GM19023 (cell line): ENCODE data around the gene ZMYND15.
"Not testable (repeated sequence)": the region's sequence is repeated elsewhere in the genome, so short reads cannot be mapped to it uniquely, and the experiment has no call there.

ENCODE experiments used
- ATAC-seq: cut with Tn5 transposase; IDR thresholded peaks from one replicate; pipeline ENCODE4 v1.9.1; 2021; ENCODE audit warnings: mild to moderate bottlenecking, moderate library complexity; ENCODE audit not compliant: unreplicated experiment

Gene ZMYND15, protein sequence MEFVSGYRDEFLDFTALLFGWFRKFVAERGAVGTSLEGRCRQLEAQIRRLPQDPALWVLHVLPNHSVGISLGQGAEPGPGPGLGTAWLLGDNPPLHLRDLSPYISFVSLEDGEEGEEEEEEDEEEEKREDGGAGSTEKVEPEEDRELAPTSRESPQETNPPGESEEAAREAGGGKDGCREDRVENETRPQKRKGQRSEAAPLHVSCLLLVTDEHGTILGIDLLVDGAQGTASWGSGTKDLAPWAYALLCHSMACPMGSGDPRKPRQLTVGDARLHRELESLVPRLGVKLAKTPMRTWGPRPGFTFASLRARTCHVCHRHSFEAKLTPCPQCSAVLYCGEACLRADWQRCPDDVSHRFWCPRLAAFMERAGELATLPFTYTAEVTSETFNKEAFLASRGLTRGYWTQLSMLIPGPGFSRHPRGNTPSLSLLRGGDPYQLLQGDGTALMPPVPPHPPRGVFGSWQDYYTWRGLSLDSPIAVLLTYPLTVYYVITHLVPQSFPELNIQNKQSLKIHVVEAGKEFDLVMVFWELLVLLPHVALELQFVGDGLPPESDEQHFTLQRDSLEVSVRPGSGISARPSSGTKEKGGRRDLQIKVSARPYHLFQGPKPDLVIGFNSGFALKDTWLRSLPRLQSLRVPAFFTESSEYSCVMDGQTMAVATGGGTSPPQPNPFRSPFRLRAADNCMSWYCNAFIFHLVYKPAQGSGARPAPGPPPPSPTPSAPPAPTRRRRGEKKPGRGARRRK

DNA sequence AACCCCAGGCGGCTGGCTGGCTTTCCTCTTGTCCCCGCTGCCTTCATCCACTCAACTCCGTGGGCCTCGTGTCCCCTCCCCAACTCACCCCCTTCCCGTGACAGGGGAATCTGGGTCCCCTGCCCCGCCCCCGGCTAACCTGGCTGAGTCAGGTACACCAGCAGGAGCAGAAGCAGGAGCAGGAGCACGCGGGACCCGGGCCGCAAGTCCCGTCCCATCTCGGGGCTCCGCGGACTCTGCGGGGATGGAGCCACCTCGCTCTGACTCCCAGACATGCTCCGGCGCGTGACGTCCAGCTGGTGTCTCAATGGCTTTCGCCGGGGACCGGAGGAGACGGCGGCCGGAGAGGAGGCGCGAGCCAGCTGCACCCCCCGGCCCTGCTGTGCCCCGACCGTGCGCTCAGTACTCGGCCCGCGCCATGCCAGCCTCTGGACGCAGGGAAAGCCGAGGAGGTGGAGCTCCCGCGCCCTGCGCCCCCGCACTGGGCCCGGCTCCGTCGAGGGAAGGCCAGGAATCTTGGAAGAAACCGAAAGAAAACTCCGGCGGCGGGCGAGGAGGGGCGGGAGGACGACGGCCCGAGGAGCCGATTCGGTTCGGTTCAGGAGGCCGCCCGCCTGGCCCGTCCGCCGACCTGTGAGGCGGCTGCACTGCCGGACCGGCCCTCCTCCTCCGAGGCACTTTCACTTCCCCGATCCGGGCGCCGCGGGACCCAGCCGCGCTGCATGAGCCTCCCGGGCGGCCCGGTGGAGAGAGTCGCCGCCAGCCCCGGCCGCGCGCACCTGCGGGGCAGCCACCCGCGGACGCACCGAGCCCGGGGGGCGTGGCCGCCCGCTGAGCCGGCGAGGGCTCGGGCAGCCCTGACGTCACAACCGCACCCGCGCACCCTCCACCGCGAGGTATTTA is at the start of gene ZMYND15, which contains the start of gene CXCL16:
Gene ZMYND15 (plus strand): TSS at position 712 of the 903 bp plus-strand sequence. CDS start 716 bp downstream, outside the sequence.
Gene CXCL16 (minus strand): TSS at position 807 of the 903 bp plus-strand sequence. CDS start 589 bp downstream, at position 218.
- ATAC-seq, result no peak

DNA sequence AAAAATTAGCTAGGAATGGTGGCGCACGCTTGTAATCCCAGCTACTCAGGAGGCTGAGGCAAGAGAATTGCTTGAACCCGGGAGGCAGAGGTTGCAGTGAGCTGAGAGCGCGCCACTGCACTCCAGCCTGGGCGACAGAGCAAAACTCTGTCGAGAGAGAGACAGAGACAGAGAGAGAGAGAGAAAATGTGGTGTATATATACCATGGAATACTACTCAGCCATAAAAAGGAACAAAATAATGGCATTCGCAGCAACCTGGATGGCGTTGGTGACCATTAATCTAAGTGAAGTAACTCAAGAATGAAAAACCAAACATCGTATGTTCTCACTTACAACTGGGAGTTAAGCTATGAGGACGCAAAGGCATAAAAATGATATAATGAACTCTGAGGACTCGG is 49.8 kb upstream of the ZMYND15 start:
- ATAC-seq, result not testable (repeated sequence)

DNA sequence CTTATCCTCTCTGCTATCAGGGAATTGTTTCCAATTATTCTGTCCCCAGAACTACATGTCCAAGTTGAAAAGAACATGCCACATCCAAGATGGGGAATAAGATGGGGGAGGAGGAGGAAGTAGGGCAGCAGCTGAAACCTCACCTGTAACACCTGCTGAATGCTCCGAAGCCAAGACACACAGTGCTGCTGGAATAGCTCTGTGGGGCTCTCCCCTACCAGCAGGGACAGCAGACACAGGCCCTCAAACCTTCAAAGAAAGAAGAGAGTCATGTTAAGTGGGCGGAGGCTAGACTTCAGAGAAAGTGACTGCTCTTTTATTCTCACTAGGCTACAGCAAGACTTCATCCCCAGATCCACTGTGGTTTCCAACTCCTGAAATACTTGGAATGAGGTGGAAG is 48.9 kb upstream of the ZMYND15 start:
- no peak for ATAC-seq

DNA sequence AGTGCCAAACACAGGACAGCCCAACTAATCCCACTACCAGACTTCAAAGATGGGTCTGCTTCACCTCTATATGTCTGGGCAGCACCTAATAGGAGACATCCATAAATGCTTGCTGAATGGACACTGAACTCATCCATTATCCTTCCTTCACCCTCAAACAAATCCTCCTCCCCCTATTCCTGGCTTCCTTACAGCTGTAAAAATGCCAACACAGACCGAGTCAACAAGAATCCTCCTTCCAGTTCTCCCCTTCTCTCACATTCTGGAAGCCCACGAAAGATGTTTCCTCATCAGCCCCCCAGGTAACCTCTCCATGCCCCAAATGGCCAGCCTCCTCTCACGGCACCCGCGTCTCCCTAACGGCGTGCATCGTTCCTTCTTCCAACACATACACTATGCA is 47.9 kb upstream of the ZMYND15 start:
- no peak for ATAC-seq

DNA sequence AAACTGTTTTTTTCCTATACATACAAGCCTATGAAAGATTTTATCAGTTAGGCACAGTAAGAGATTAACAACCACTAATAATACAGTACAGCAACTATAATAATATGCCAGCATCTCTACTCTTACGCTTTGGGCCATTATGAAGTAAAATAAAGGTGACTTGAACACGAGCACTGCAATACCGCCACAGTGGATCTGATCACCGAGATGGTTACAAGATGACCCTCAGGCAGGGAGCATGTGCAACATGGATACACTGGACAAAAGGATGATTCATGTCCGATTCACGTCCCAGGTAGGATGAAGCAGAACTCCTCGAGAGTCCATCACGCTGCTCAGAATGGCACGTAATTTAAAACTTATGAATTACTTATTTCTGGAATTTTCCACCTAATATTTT is 46.2 kb upstream of the ZMYND15 start:
- ATAC-seq, result no peak

DNA sequence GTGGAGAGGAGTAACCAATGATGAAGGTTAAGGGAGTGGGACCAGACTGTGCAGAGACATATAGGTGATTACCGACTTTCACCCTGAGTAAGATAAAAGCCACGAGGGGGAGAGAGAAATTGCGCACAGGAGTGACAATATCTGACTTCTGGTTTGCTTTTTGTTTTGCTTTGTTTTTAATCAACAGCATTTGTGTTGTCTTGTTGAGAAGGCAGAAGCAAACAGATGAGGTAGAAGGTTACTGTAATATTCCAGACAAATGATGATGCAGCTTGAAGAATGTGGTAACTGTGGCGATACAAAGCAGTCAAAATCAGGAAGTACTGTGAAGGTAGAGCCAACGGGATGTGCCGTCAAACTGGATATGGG is 43.2 kb upstream of the ZMYND15 start:
- ATAC-seq, result no peak

DNA sequence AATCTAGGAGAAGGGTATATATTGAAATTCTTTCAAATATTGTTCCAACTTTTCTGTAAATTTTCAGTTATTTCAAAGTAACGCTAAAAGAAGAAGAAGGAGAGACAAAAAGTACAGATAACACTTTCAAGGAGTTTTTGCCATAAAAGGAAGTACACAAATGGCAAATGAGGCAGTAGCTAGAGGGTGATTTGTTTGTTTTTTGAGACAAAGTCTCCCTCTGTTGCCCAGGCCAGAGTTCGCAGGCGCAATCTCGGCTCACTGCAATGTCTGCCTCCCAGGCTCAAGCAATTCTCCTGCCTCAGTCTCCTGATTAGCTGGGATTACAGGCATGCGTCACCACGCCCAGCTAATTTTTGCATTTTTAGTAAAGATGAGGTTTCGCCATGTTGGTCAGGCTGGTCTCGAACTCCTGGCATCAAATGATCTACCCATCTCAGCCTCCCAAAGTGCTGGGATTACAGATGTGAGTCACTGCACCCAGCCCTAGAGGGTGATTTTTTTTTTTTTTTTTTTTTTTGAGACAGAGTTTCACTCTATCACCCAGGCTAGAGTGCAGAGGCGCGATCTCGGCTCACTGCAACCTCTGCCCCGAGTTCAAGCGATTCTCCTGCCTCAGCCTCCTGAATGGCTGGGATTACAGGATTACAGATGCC is 40.1 kb upstream of the ZMYND15 start:
- not testable (repeated sequence) for ATAC-seq

DNA sequence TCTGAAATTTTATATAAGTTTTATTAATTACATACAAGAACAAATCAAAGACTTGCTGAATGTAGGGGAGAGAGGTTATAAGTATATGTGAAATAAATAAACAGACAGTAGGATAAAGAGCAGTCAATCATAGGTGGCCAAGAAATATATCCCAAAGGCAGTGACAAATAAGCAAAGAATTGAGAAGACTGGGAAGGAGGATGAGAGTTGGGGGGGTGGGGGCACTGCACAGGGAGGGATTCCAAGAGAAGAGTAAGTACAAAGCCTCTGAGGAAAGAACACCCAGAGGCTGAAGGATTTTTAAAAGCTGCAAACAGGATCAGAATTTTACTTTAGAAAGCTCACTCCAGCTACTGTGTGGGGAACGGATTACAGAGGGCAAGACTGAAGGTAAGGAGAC is 38.5 kb upstream of the ZMYND15 start:
- no peak for ATAC-seq

DNA sequence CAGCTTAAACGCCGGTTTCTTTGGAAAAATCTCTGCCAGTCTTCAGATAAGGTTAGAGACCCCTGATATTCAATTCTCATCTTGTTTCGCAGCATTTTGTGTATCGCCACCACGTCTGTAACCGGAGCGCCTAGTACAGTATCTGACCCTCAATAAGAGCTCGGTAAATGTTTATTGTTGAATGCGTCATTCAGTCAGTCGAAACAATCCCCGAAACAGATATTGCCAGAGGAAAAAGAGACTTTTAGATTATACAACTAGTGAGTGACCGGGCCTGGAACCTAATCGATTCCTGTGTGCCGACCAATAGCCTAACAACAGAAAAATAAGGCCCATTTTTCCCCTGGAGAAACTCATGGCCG is 36.3 kb upstream of the ZMYND15 start:
- ATAC-seq, result no peak

DNA sequence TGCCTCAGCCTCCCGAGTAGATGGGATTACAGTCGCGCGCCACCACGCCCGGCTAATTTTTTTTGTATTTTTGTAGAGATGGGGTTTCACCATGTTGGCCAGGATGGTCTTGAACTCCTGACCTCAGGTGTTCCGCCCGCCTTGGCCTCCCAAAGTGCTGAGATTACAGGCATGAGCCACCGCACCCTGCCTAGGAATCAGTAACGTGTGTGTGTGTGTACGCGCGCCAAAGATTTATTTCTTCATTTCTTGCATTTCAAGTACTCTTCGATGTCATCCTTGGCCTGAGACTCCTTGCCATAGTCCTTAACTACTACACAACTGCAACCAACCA is 35.1 kb upstream of the ZMYND15 start:
- not testable (repeated sequence) for ATAC-seq

DNA sequence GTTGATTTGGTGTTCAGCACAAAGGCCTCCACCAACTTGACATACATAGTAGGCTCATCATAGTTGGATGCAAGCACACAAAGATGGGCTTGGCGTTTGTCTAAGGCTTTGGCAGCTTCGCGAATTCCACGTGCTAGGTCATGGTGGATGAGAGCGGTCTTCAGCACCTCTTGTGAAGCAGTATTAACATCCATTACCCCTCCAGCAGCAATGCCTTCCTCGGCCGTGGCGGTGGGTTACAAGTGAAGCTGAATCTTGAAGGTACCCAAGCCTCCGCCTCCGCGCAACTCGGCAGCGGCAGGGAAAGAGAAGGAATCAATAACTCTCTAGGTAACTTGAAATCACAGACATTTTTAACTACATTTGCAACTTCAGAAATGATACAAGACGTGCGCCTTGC is 34.6 kb upstream of the ZMYND15 start:
- ATAC-seq, result no peak

DNA sequence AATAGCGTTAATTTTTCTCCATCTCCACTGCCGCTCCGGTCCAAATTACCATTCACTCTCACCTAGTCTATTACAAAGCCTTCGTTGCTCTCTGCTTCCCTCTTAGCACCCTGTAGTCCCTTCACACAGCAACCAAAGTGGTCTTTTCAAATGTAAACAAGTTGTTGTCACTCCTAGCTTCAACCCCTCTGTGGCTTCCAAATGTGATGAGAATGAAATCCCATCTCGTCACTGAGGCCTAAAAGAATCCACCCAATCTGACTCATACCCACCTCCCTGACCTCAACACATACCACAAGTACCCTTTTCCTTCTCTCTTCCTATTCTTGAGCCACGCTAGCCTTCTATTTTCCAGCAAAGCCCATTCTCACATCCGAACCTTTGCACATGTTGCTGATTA is 33.5 kb upstream of the ZMYND15 start:
- ATAC-seq, result no peak

DNA sequence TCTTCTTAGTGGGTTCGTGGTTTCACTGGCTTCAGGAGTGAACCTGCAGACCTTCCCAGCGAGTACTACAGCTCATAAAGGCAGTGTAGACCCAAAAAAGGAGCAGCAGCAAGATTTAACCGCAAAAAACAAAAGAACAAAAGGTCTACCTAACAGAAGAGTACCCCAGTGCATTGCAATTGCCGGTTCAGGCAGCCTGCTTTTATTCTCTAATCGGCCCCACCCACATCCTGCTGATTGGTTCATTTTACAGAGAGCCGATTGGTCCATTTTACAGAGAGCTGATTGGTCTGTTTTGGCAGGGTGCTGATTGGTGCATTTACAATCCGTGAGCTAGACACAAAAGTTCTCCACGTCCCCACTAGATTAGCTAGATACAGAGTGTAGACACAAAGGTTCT is 31.2 kb upstream of the ZMYND15 start:
- ATAC-seq, result no peak

DNA sequence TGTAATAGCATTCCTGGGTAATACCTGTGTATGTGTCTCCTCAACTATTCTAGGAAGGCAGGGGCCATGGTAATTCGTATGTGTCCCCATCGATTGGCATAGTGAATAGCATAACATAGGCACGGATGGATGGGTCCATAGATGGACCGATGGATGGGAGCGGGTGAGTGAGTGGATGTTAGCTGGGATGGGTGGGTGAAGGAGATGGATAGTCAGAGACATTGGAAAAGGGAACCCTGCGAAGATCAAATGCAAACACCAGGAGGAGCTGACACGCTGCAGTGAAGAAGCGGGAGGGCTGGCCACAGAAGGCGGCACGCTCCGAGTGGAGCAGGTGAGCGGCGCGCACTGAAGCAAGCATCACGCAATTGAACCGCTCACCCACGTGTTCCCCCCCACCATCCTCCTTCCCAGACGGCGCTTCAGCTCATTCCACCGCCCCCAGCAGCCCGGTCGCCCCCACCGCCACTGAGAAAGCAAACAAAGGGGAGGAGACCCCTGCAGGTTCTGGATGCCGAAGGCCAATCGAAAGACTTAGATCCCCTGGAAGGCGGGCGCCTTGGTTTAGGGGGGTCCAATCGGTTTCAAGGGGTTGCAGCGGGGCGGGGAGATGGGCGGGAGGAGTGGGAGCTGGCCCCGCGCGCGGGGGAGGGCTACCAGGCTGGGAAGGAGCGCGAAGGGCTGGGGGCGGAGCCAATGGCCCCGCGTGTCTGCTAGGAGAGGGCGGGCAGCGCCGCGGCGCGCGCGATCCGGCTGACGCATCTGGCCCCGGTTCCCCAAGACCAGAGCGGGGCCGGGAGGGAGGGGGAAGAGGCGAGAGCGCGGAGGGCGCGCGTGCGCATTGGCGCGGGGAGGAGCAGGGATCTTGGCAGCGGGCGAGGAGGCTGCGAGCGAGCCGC is 29.6 kb upstream of the ZMYND15 start, which contains the start of gene ARRB2:
Gene ARRB2 (plus strand): TSS at position 839 of the 899 bp plus-strand sequence. CDS start 90 bp downstream, outside the sequence.
- peak; percentile 84 for ATAC-seq

DNA sequence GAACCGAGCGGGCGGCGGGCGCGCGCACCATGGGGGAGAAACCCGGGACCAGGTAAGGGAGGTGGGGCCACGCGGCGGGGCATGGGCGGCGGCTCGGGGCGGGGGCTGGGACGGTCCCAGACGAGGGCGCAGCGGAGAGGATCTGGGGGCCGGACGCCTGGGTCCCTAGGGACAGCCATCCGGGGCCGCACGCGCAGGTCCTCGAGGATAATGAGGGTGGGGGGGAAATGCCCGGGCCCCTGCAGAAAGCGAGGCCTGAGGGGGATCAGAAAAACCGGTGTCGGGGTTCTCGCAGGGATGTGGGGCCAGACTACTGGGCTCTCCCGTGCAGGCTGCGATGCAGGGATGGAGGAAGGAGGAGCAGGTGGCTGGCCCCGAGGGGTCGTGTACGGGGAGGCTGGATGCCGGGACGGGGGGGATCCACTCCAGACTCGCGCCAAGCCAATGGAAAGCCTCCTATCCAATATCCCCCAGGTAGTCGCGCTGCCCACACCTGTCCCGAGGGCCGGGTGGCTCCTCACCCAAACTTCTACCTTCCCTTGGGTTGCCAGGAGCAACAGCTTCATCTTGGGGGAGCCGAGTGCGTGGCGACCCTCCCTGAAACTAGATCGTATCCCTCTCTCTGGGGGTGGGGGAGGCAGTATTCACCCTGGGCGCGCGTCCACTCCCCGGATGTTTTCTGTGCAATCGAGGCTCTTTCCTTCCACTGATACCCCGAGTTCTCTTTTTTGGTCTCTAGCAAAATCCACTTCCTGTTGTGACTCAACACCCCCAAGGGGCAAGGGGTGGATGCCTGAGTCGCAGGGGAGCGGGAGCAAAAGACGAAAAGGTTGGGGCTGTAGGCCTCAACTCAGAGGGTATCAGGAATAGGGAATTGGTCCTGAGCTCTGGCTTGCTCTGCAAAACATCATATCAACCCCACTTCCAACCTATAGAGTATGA is 28.7 kb upstream of the ZMYND15 start:
- ATAC-seq, result no peak

DNA sequence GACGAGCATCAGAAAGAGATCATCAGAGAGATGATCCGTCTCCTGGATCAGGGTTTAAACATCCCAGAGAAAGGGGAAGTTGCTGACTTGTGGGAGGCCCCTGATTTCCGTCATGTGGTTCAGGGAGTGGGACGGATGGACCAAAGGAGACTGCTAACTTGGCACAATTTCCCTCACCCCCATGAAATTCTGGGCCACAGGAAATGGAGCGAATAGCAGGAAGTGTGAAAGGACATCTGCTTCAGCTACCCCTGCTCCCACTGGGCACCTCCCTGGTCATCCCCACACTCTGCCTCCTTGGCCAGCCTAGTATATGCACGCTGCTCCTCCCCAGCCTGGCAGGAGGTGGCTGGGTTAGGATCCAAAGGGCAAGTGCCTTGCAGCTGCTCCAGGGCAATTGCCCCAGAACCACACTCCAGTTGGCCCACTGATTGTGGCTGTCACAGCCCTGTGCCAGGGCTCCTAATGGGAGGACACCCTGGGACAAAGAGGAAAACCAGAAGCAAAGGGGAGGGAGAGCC is 27.9 kb upstream of the ZMYND15 start:
- ATAC-seq, result no peak

DNA sequence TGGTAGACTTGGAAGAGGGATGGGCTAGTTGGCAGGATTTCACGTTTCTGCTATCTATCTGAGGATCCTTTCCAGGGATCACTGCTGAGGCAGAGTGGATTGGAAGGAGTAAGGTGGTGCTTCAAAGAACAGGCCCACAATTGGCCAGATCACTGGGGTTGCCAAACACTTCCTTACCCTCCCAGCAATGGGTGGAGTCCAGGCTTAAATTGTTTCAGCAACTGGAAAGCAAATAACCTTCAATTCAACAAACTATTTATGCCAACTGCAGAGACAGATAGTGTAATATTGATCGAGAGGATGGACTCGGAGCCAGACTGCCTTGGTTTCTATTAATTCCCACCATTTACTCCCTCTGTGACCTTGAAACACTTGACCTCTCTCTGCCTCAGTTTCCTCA is 27.1 kb upstream of the ZMYND15 start:
- no peak for ATAC-seq

DNA sequence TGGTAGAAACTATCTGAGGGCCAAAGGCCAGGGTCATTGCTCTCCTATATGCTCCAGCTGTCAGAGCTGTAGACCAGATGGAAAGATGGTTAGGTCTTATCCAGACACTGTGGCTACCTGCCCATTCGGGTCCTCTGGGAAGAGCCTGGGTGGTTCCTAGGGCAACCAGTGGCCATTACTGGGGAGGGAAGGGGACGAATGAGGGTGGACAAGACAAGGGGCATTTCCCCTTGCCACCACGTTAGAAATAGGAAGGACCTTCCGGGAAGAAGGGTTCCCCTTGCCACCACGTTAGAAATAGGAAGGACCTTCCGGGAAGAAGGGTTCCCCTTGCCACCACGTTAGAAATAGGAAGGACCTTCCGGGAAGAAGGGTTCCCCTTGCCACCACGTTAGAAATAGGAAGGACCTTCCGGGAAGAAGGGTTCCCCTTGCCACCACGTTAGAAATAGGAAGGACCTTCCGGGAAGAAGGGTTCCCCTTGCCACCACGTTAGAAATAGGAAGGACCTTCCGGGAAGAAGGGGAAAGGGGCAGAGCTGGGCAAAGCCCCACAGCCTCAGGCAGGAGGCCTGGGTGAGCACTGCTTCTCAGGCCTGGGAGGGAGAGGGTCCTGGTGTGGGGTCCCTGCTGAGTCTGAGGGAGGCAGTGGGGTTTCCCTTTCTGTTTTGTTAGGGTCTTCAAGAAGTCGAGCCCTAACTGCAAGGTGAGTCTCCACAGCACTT is 25.1 kb upstream of the ZMYND15 start:
- ATAC-seq, result not testable (repeated sequence)
